BLaER1 treated with 17β-estradiol and CSF1 and Interleukin-3, amounts not matched to agents 10 nM and 100 nM (cell line): Measurements from ENCODE around the gene GPRASP2.
"Not testable (repeated sequence)": the region's sequence is repeated elsewhere in the genome, so short reads cannot be mapped to it uniquely, and the experiment has no call there.

Source experiments
- H3K27ac ChIP-seq, 11 experiments: shearing (Covaris generic); formaldehyde crosslinking; 2 replicates each; pipeline ENCODE4 v1.8.1; 2022
- H3K27me3 ChIP-seq, 11 experiments: shearing (Covaris generic); formaldehyde crosslinking; 2 replicates each; pipeline ENCODE4 v1.8.1; 2022
- H3K36me3 ChIP-seq, 11 experiments: shearing (Covaris generic); formaldehyde crosslinking; 2 replicates each; pipeline ENCODE4 v1.8.1; 2022
- H3K4me1 ChIP-seq, 10 experiments: shearing (Covaris generic); formaldehyde crosslinking; 2 replicates each; pipeline ENCODE4 v1.8.1; 2022
- H3K4me2 ChIP-seq, 11 experiments: shearing (Covaris generic); formaldehyde crosslinking; 2 replicates each; pipeline ENCODE4 v1.8.1; 2022
- H3K4me3 ChIP-seq, 10 experiments: shearing (Covaris generic); formaldehyde crosslinking; 2 replicates each; pipeline ENCODE4 v1.8.1; 2022
- H3K9ac ChIP-seq, 11 experiments: shearing (Covaris generic); formaldehyde crosslinking; 2 replicates each; pipeline ENCODE4 v1.8.1; 2022
- H3K9me3 ChIP-seq, 11 experiments: shearing (Covaris generic); formaldehyde crosslinking; replicated peaks in 1 of 11; 2 replicates each; pipeline ENCODE4 v1.8.1; 2022
- H4K20me1 ChIP-seq, 11 experiments: shearing (Covaris generic); formaldehyde crosslinking; 2 replicates each; pipeline ENCODE4 v1.8.1; 2022
- Cebpa-rat ChIP-seq, 11 experiments: shearing (Covaris generic); IDR thresholded peaks; 2 replicates each; pipeline ENCODE4 v1.8.1; 2022

The GPRASP2 gene

DNA sequence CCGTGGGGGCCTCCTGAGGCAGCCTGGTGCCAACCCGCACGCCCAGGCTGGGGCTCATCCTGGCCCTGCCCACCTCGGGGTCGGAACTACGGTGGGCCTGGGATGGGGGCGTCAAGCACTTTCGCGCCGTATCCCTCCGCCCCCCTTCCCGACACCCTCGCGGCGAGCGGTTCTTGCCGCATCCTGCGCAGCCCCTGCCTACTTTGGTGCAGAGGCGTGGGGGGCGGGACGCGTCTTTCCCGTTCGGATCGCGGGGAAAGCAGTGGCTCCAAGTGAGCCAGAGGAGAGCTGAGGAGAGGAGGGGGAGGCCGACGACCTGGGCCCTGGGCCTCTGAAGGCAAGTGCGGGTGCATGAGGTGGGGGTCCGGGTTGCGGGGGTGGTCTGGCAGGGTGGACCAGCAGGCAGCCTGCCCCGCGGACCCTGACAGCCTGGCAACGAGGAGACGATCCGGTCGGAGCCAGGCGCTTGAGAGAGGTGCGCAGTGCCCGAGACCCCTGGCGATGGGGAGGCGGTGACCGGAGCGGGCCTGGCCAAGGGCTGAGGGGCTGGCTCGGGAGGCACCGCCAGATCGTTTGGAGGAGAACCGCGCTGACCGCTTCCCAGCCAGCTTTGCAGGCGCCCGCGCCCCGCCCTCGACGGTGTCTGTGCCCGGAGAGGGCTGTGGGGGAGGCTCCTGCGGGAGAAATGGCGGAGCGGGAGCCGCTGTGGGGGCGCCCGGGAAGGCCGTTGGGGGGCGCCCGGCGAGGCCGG lies at the start of gene GPRASP2:
Gene GPRASP2, plus strand, starts transcription at position 233 of the 751 bp plus-strand sequence. CDS start 2,422 bp downstream, outside the sequence.
- Histone ChIP-seq H3K9ac (no peak within 1 kb of the TSS), H3K4me3 (no peak within 1 kb of the TSS; a peak in 1 of 20 replicates), H3K4me2 (no peak within 1 kb of the TSS)

GRCh38 chrX:102663820-102664219 lies 48.4 kb upstream of the GPRASP2 start:
- not testable (repeated sequence) for H3K9ac ChIP-seq, H4K20me1 ChIP-seq, H3K4me1 ChIP-seq, H3K36me3 ChIP-seq, H3K27ac ChIP-seq, H3K27me3 ChIP-seq, H3K4me3 ChIP-seq, H3K4me2 ChIP-seq
- H3K9me3 ChIP-seq, result peaks cover 14 to 45% (median 28%) of the 10 kb centered on the region in 11 experiments; a peak in 21 of 22 replicates

More for the DNA sequence above, at the start of gene GPRASP2:
- TF ChIP-seq Cebpa-rat (IDR thresholded peaks at IDR 0.05), result no peak
- Histone ChIP-seq H3K9me3 (peaks cover 26 to 41% (median 31%) of the 10 kb centered on the region in 11 experiments), H4K20me1 (no peaks in the 10 kb centered on the region), H3K36me3 (no peaks in the 10 kb centered on the region), H3K27me3 (peaks cover 3 to 25% (median 22%) of the 10 kb centered on the region in 11 experiments), H3K27ac (no peak within 1 kb of the TSS), H3K4me1 (peaks cover 0 to 10% (median 0%) of the 10 kb centered on the region in 10 experiments; a peak in 3 of 20 replicates)

DNA sequence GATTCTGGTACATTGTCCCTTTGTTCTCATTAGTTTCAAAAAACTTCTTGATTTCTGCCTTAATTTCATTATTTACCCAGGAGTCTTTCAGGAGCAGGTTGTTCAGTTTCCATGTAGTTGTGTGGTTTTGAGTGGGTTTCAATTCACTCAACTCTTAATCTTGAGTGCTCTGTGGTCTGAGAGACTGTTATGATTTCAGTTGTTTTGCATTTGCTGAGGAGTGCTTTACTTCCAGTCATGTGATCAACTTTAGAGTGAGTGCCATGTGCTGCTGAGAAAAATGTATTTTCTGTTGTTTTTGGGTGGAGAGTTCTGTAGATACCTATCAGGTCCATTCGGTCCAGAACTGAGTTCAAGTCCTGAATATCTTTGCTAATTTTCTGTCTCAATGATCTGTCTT lies 45.2 kb upstream of the GPRASP2 start:
- not testable (repeated sequence) for H3K4me2 ChIP-seq
- H3K9me3 ChIP-seq, result peaks cover 14 to 50% (median 34%) of the 10 kb centered on the region in 11 experiments; a peak in 21 of 22 replicates

DNA sequence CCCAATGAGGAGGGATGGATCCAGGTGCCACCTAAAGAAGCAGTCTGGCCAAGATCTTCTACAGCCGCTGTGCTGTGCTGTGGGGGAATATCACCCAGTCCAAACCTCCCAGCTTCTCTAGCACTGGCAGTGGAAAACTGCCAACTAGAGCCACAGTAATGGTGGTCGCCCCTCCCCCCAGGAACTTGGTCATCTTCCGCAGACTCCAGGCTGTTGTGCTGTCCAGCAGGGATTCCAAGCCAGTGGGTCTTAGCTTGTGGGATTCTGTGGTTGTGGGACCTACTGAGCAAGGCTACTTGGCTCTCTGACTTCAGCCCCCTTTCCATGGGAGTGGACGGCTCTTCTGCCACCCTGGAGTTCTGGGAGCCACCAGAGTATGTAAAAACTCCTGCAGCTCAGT lies 42.7 kb upstream of the GPRASP2 start:
- H3K9me3 ChIP-seq, result peaks cover 14 to 40% (median 28%) of the 10 kb centered on the region in 11 experiments; a peak in 19 of 22 replicates
- no peak for TF ChIP-seq Cebpa-rat (IDR thresholded peaks at IDR 0.05)
- no peak overlapping the region for H3K27ac ChIP-seq
- H3K4me1 ChIP-seq, result no peaks in the 10 kb centered on the region
- no peak overlapping the region for H3K9ac ChIP-seq
- H3K4me2 ChIP-seq, result no peak overlapping the region
- no peaks in the 10 kb centered on the region for H3K27me3 ChIP-seq
- H3K4me3 ChIP-seq, result no peak overlapping the region
- no peaks in the 10 kb centered on the region for H4K20me1 ChIP-seq
- peaks cover 0 to 4% (median 0%) of the 10 kb centered on the region in 11 experiments; a peak in 1 of 22 replicates for H3K36me3 ChIP-seq

More for the DNA sequence above, 45.2 kb upstream of the GPRASP2 start:
- H3K27ac ChIP-seq, H3K9ac ChIP-seq, H3K4me3 ChIP-seq, H3K27me3 ChIP-seq, H4K20me1 ChIP-seq, H3K36me3 ChIP-seq, H3K4me1 ChIP-seq: not testable (repeated sequence)

DNA sequence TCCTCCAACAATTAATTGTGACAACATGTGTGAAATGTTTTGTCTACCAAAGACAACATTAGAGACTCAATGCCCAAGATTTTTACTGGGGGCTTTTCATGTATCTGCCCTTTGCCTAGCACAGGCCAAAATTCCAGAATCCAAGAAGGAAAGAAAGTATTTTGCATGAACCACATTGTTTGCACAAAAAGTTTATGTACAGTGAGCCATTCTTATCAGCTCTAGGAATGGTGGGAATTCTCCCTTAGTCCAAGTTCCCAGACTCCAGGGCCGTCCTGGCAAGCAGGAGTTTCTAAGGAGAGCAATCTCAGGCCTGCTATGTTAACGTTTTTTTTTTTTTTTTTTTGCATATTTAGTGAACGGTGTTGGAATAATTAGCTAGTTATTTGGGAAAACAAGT lies 39.4 kb upstream of the GPRASP2 start:
- no peak overlapping the region for H3K27ac ChIP-seq
- H4K20me1 ChIP-seq, result no peaks in the 10 kb centered on the region
- no peak overlapping the region for H3K4me3 ChIP-seq
- no peaks in the 10 kb centered on the region; a peak in 1 of 20 replicates for H3K4me1 ChIP-seq
- no peak overlapping the region for H3K9ac ChIP-seq
- no peak overlapping the region for H3K4me2 ChIP-seq
- H3K36me3 ChIP-seq, result peaks cover 0 to 4% (median 0%) of the 10 kb centered on the region in 11 experiments; a peak in 1 of 22 replicates
- no peaks in the 10 kb centered on the region for H3K27me3 ChIP-seq
- H3K9me3 ChIP-seq, result peaks cover 0 to 16% (median 9%) of the 10 kb centered on the region in 11 experiments; a peak in 10 of 22 replicates
- TF ChIP-seq Cebpa-rat (IDR thresholded peaks at IDR 0.05), result no peak

DNA sequence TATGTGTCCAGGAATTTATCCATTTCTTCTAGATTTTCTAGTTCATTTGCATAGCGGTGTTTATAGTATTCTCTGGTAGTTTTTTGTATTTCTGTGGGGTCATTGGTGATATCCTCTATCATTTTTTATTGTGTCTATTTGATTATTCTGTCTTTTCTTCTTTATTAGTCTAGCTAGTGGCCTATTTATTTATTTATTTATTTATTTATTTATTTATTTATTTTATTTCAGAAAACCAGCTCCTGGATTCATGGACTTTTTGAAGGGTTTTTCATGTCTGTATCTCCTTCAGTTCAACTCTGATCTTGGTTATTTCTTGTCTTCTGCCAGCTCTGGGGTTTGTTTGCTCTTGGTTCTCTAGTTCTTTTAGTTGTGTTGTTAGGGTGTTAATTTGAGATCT lies 34.8 kb upstream of the GPRASP2 start:
- H3K4me3 ChIP-seq, H3K4me2 ChIP-seq, H3K4me1 ChIP-seq, H3K27ac ChIP-seq, H3K9ac ChIP-seq, H3K27me3 ChIP-seq, H4K20me1 ChIP-seq, H3K36me3 ChIP-seq: not testable (repeated sequence)
- peaks cover 8 to 20% (median 11%) of the 10 kb centered on the region in 11 experiments for H3K9me3 ChIP-seq

GRCh38 chrX:102684772-102685520 lies 27.3 kb upstream of the GPRASP2 start:
- Histone ChIP-seq H3K4me2 (peak overlapping the region in 8 of 11 experiments; percentile 2 to 47 (median 22); a peak in 10 of 22 replicates), H3K4me3 (no peak overlapping the region), H3K27ac (no peak overlapping the region), H3K36me3 (peaks cover 0 to 13% (median 0%) of the 10 kb centered on the region in 11 experiments; a peak in 2 of 22 replicates), H3K27me3 (no peaks in the 10 kb centered on the region), H3K9me3 (peaks cover 15 to 34% (median 24%) of the 10 kb centered on the region in 11 experiments), H4K20me1 (no peaks in the 10 kb centered on the region), H3K4me1 (peaks cover 0 to 19% (median 13%) of the 10 kb centered on the region in 10 experiments; a peak in 11 of 20 replicates), H3K9ac (no peak overlapping the region)
- TF ChIP-seq Cebpa-rat (IDR thresholded peaks at IDR 0.05), result no peak

GRCh38 chrX:102694749-102695148 lies 17.5 kb upstream of the GPRASP2 start:
- Histone ChIP-seq H3K36me3 (no peaks in the 10 kb centered on the region), H3K9me3 (peaks cover 3 to 9% (median 6%) of the 10 kb centered on the region in 11 experiments; a peak in 11 of 22 replicates), H3K27me3 (no peaks in the 10 kb centered on the region), H3K27ac (no peak overlapping the region), H3K4me2 (no peak overlapping the region), H4K20me1 (no peaks in the 10 kb centered on the region), H3K4me1 (no peaks in the 10 kb centered on the region), H3K4me3 (no peak overlapping the region), H3K9ac (no peak overlapping the region)
- TF ChIP-seq Cebpa-rat (IDR thresholded peaks at IDR 0.05), result no peak

DNA sequence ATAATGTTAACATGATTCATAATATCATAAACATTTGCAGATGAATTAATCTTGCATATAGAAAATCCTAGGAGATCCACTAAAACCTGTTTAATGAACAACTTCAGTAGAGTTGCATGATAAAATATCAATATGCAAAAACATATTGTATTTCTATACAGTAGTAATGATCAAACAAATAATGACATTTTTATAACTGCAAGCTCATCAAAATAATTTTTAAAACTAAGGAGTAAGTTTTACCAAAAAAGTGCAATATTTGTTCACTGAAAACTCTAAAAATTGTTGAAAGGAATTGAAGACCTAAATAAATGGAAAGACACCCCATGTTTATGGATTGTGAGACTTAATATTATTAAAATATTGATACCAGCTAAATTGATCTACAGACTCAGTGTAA lies 15.9 kb upstream of the GPRASP2 start:
- Histone ChIP-seq H4K20me1 (no peaks in the 10 kb centered on the region), H3K27me3 (no peaks in the 10 kb centered on the region), H3K9ac (no peak overlapping the region), H3K4me3 (no peak overlapping the region), H3K4me1 (no peaks in the 10 kb centered on the region), H3K27ac (no peak overlapping the region), H3K9me3 (peaks cover 0 to 6% (median 5%) of the 10 kb centered on the region in 11 experiments; a peak in 10 of 22 replicates), H3K4me2 (no peak overlapping the region), H3K36me3 (no peaks in the 10 kb centered on the region)
- no peak for TF ChIP-seq Cebpa-rat (IDR thresholded peaks at IDR 0.05)
